GM03348 (cell line): ENCODE results near the gene PHYKPL.
"Not testable (repeated sequence)": the region's sequence is repeated elsewhere in the genome, so short reads cannot be mapped to it uniquely, and the experiment has no call there.

Experiments used
- DNase-seq: peaks from one replicate; pipeline ENCODE4 v3.0.0; 2012; ENCODE audit warnings: low spot score

PHYKPL gene

DNA sequence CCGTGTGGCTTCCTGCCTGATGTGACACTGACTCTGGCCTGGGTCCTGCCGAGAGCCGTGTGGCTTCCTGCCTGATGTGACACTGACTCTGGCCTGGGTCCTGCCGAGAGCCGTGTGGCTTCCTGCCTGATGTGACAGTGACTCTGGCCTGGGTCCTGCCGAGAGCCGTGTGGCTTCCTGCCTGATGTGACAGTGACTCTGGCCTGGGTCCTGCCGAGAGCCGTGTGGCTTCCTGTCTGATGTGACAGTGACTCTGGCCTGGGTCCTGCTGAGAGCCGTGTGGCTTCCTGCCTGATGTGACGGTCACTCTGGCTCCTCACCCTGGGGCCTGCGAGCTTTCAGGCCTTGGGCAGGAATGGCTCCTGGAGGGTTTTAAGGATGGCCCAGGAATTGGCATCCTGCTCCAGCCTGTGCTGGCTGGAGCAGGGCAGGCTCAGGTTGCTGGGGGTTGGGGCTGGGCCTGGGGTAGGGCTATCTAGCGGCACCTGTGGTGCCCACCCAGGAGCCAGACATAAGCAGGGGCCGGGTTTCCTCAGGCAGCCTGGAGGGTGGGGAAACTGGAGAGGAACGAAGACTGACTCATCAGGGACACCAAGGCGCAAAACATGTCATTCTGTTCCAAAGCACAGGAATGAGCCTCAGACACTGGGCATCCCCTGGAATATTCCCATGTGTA lies 7.2 kb upstream of the PHYKPL start:
- peak; percentile 36 for DNase-seq

GRCh38 chr5:178238711-178239592 lies 6.3 kb upstream of the PHYKPL start:
- DNase-seq, result no peak

DNA sequence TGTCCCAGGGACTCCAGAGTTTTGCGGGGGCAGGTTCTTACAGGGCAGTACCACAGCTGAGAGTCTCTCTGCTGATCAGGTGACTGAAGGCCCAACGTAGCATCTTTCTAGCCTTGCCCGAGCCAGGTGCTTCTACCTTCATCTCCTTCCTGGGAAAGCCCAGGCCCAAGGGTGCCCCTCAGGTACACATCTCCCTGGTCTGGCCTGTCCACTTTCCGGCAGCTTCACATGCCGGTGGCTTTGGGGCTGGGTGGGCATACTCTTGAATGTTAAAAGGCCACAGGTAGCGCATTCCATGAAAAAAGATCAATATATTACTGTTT lies 5.7 kb upstream of the PHYKPL start:
- no peak for DNase-seq

GRCh38 chr5:178237431-178238312 lies 5.1 kb upstream of the PHYKPL start:
- peak; percentile 46 for DNase-seq

GRCh38 chr5:178236679-178237078 lies 4.1 kb upstream of the PHYKPL start:
- no peak for DNase-seq

- no peak for DNase-seq
These were observed 3.5 kb upstream of the PHYKPL start for GRCh38 chr5:178236126-178236525.

GRCh38 chr5:178235588-178235974 lies 3.0 kb upstream of the PHYKPL start:
- no peak for DNase-seq

DNA sequence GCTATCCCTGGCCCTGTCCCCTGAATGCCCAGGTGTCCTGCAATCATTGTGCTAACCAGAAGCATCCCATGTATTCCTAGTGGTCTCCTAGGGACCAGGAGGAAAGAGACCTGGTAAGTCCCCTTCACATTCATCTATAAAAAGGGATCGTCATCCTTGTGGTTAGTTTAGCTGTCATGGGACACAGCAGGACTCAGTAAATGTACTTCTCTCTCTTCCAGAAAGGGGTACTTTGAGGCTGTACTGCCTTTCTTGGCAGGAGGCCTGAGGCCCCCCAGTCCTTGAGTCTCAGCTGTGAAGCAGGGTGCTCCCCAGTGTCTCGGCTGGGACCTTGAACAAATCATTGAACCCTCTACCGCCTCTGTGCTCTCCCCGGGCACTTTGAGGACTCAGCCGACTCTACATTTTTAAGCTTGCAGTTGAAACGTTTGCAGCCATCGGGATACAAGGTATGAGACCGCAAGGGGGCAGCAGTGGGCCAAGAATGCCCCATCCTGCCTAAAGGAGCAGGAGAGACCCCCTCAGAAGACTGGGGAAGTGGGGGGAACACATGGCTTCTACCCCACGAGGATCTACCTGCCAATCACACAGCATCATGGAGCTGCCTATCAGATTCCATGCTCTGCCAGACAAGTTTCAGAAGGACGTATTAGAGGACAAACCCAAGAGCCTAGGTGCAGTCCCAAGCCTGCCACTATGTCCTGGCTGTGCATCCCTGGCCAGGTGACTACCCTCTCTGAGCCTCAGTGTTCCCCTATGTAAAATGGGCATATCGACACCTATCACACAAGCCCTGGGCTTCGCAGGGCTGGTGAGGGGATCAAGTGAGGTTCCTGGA lies 2.4 kb upstream of the PHYKPL start:
- DNase-seq, result peak; percentile 84

DNA sequence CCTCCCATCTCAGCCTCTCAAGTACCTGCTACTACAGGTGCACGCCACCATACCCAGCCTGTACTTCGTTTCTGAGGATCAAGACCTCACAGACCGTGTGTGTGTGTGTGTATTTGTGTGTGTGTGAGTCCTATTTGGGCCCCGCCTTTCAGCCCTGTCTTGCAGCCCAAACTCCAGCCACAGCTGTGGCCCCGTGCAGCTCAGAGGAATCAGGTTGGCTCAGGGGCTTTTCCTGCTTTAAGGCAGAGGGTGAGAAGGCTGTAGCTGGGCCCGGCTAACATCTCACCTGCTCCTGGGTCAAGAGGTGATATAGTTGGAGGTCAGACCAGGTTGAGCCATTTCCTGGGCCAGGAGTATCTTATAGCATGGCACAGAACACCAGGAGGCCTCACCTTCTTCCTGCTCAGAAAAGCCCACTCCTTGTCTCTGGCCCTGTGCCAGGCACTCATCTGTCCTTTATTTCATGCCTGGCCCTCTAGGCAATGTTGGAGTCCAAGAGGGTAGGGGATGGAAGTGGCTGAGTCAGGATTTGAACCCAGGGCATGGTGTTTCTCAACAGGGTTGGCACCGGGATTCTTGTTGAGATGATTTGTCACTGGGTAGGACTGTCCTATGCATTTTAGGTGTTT lies 1.6 kb upstream of the PHYKPL start:
- no peak for DNase-seq

GRCh38 chr5:178232920-178233429 lies 373 bp upstream of the PHYKPL start:
- DNase-seq, result no peak

- no peak for DNase-seq
These were observed 971 bp downstream of the PHYKPL start for GRCh38 chr5:178231539-178232123.

DNA sequence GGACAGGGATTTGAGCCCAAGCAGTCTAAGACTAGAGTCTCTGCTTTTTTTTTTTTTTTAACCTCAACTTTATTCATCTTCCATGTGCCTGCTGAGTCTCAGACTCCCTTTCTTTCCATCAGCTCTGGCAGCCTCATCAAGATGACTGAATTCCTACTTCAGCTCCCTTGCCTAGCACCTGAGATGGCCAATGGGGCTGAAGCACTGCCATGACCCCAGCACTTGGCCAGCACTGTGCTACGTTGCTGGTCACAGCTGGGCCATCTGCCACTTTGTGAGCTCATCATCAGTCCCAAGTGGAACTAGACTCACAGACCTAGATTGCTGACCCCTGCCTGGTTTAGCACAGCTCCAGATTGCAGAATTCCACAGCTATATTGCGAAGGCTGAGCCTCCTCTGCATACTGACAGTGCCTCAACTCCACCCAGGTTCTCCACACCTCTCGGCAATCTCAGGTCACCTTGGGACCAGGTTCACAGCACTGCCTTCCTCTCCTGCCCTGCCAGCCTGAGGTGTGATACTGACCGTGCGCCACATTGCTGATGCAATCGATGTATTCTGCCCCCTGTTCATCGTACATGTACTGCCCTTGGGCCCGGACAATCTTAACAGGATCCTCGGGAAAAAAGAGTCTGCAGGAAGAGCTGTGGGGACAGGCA lies 1.6 kb downstream of the PHYKPL start:
- DNase-seq, result peak; percentile 42

DNA sequence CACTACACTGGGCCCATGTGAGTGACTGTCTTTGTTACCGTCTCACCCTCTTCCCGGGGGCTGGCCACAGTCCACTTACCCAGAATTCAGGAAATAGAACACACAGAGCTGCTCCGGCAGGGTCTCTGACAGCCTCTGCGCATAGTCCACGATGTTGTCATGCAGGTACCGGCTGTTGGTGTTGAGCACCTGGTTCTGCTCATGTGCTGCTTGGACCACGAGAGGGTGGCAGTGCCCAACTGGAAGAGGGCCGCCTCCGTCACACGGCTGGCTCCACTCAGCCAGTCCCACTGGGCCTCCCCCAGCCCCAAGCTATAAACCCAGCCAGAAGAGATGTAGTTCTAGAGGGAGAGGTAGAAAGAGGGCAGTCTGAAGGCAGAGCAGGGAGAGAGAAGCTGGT lies 2.7 kb downstream of the PHYKPL start:
- no peak for DNase-seq

DNA sequence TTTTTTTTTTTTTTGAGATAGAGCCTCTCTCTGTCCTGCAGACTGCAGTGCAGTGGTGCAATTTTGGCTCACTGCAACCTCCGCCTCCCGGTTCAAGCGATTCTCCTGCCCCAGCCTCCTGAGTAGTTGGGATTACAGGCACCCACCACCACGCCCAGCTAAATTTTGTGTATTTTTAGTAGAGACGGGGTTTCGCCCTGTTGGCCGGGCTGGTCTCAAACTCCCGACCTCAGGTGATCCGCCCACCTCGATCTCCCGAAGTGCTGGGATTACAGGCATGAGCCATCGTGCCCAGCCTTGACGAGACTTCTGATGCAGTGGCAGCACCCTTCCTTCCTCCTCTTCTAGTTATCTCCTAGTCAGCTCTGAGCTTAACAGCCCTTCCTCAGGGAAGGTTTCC lies 3.5 kb downstream of the PHYKPL start:
- not testable (repeated sequence) for DNase-seq

DNA sequence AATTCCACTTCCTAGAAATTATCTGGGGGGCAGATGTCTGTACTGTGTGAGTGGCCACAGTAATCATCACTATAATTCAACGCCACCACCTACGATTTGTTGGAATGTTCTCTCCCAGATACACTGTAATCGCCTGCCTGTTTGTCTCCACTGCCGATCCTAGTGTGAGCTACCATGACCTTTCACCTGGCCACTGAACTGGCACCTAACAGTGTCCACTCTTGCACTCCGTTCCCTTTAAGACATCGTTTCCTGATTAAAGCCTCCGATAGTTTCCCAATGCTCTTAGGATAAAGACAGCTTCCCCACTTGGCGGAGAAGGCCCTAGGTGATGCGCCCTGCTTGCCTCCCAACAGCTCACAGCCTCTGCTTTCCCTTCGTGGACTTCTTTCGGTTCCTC lies 4.0 kb downstream of the PHYKPL start:
- no peak for DNase-seq

- DNase-seq, result no peak
These were observed 4.7 kb downstream of the PHYKPL start for GRCh38 chr5:178227929-178228328.

GRCh38 chr5:178227138-178227659 lies 5.4 kb downstream of the PHYKPL start:
- no peak for DNase-seq

DNA sequence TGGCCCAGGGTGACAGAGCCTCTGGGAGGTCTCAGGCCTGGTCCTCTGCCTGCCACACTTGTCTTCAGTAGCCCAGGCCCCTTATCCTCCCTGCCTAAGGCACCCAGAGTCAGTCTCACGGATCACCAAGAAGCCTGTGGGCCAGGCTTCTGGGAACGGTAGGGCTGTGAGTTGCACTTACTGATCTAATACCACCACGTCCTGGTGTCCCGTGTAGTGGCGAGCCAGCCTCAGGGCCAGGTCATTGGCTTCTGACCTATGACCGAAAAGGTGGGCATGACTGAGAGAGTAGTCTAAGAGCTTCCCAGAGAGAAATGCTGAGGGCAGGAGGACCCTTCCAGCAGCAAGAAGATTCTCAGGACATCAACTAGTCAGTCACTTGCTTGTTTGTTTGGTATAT lies 7.4 kb downstream of the PHYKPL start:
- DNase-seq, result no peak

GRCh38 chr5:178224403-178224802 lies 8.2 kb downstream of the PHYKPL start:
- DNase-seq, result no peak

DNA sequence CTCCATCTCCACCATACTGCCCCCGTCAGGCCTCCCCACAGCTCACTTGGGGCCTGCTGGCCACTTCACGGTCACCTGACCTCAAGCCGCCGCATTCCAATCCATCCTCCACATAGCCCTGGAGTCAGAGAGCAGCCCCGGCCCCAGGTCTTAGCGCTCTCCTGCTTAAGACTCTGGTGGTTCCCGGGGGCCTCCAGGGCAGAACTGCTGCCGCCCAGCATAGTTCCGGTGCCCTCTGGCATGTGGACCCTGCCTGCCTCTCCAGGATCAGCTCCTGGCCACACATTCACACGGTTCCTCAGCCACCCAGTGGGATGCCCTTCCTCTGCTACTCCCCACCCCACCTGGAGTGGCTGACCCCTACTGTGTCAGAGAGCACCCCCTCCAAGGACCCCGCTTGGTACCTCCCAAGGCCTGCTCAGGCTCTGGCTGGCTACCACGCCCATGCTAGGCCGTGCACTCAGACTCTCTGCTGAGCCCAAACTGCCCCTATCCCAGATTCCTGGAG lies 8.7 kb downstream of the PHYKPL start:
- DNase-seq, result no peak
